GM12873 (cell line): ENCODE data around the gene PDGFA.

ENCODE experiments used
- TF ChIP-seq, protein P1 (sequence below): IDR thresholded peaks from 2 replicates; pipeline ENCODE4 v1.5.1; 2012; ENCODE audit warnings: low read depth, mild to moderate bottlenecking, moderate library complexity, low read length, control low read depth; ENCODE audit not compliant: insufficient read depth; ENCODE audit errors: missing control alignments

PDGFA gene

GRCh38 chr7:516216-516605, 3.4 kb downstream of the PDGFA start:
- TF ChIP-seq, protein P1, sequence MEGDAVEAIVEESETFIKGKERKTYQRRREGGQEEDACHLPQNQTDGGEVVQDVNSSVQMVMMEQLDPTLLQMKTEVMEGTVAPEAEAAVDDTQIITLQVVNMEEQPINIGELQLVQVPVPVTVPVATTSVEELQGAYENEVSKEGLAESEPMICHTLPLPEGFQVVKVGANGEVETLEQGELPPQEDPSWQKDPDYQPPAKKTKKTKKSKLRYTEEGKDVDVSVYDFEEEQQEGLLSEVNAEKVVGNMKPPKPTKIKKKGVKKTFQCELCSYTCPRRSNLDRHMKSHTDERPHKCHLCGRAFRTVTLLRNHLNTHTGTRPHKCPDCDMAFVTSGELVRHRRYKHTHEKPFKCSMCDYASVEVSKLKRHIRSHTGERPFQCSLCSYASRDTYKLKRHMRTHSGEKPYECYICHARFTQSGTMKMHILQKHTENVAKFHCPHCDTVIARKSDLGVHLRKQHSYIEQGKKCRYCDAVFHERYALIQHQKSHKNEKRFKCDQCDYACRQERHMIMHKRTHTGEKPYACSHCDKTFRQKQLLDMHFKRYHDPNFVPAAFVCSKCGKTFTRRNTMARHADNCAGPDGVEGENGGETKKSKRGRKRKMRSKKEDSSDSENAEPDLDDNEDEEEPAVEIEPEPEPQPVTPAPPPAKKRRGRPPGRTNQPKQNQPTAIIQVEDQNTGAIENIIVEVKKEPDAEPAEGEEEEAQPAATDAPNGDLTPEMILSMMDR = no peak

DNA sequence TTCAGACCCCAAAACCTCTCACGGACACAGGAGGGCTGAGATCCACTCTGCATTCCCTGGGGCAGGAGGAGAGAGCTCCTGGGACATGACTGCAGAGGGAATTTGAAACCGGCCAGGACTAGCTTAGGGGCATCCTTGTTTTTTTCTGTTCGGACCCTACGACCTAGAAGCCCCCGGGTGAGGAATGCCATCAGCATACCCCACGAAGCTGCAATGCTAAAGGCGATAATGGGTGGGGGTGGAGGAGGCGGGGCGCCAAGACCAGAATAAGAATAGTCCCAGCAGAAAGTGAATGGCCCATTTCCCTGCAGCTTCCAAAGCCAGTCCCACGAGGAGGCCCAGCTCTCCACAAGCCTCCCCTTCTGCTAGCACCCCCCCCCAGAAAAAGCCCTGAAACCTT, 4.0 kb downstream of the PDGFA start:
- TF ChIP-seq, protein P1 = no peak

DNA sequence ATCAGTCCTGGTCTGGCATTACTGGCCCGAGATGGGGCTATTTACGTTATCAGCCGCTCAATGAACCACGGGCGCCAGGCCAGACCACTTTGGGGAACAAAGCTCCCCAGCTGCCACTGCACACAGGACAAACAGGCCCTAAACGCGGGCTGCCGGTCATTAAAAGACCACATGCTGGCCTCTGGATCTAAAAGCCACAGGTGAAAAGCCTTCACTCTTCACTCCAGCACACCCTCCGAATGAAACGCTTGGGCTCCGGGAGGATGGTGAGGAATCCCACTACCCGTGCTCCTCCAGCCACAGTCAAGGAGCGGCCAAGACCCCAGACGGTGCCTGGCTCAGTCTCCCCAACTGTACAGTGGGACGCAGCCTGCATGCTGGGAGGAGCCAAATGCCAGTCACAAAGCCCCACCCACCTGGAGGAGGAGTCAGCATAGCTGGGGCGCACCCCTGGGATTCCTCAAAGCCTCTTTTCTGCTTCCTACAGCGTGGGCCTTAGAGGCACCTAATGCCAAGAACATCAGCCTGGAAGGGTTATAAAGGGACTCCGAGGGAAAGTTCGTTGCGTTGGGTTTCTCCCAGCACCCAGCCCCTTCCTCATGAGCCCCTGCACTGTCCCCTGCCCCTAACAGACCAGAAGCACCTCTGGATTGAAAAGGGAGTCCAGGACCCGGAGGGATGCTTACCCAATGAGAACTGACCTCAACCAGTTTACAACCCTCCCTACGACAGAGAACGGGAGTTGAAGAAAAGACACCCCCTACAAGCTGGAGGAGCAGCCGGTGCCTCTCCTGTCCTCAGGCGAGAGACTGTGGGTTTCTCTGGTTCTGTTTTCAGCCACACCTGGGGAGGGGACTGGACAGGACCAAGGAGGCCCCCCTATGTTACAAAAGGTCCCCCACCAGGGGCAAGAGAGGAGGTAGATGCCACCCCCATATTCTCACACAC, 4.7 kb downstream of the PDGFA start:
- TF ChIP-seq, protein P1 = no peak

- TF ChIP-seq, protein P1 = no peak
Measured at GRCh38 chr7:514242-514641, 5.4 kb downstream of the PDGFA start.

DNA sequence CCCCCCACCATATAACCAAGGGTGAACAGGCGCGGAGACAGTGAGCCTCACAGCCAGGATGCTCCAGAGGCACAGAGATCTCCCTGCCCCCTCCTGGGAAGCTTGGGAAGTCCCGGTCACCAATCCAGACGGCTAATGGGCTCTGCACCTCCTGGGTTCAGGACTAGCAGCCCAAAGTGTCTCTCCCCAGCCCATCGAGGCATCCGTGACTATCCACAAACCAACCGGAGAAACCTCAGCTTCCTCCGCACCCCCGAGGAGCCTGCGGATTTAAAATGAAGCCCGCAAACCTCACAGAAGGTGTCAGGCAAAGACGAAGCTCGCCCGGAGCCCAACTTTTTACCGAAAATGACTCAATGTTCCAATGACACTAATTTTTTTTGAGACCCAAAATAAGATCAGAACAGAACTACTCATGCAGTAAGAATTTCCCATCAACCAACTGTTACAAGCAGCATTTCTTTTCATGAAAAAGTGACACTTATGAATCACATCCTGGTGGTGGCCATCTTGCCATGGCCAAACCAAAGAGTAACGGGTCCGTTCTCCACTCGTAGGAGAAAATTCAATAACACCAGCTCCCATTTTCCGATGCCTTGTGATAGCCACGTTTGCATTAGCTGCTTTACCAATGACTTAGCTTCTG, 6.0 kb downstream of the PDGFA start:
- TF ChIP-seq, protein P1 = no peak

DNA sequence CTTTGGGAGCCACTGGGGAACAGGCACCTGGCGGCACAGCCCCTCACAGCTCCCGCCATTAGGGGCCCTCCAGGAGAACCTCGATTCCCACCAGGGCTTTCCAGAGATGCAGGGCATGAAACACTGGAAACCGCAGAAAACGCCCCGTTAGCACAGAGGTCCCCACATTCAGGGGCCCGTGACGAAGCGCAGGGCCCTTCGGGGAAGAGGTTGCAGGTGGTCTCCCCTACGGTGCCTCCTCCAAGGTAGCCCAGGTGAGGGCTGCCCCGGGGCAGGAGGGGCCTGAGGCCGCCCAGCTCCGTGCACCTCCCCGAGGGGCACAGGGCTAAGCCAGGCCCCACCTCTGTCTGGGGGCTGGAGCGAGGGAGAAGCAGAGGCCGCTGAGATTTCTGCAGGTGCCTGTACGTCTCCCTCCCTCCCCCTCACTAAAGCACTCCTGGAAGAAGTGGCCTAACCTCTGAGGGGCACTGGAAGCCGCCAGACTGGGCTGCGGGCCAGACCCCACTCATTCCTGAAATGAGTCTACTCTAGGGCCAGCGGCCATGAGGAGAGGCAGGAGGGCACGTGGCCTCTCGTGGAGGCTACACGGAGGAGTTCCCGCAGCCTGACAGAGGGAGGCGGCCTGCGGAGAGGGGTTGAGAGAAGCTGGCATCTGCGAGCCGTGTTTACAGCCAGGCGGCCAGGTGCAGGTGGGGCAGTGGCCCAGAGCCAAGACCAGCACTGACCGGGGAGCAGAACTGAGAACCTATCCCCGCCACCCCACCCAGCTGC, 6.9 kb downstream of the PDGFA start:
- TF ChIP-seq, protein P1 = no peak

DNA sequence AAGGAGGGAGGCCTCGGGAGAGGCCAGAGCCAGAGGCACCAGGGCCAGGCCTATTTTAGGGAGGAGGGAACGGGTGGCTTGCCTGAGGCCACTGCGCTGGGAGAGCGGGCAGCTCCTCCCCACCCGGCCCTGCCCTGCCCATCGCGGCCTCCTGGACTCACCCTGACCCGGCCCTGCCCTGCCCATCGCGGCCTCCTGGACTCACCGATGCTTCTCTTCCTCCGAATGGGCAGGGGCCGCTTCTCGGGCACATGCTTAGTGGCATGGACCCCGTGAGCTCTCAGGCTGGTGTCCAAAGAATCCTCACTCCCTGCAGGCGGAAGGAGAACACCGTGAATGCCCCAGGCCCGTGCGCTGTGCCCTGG, 7.5 kb downstream of the PDGFA start:
- TF ChIP-seq, protein P1 = no peak
